WERI-Rb-1 (cell line): ENCODE measurements around the gene LPCAT1.

Source experiments
- DNase-seq: peaks from one replicate; pipeline ENCODE4 v3.0.0-alpha.2; 2020
- H3K27ac ChIP-seq: fragments of 250-450 bp; sonication (Bioruptor Pico); 2 replicates; pipeline ENCODE4 v1.5.1; 2020; ENCODE audit warnings: mild to moderate bottlenecking, moderate library complexity
- H3K27me3 ChIP-seq: fragments of 250-450 bp; sonication (Bioruptor Pico); 2 replicates; pipeline ENCODE4 v1.5.1; 2021; ENCODE audit warnings: mild to moderate bottlenecking, low read depth, moderate library complexity; ENCODE audit not compliant: insufficient read depth, severe bottlenecking
- H3K36me3 ChIP-seq: fragments of 250-450 bp; sonication (Bioruptor Pico); 2 replicates; pipeline ENCODE4 v1.5.1; 2020; ENCODE audit warnings: mild to moderate bottlenecking, moderate library complexity
- H3K4me3 ChIP-seq: 2 replicates; pipeline ENCODE4 v1.5.1; 2011; ENCODE audit warnings: low read depth, mild to moderate bottlenecking, control low read depth, low read length
- H3K9me3 ChIP-seq: fragments of 250-450 bp; sonication (Bioruptor Pico); 2 replicates; pipeline ENCODE4 v1.5.1; 2021; ENCODE audit warnings: mild to moderate bottlenecking, moderate library complexity; ENCODE audit not compliant: severe bottlenecking
- TF ChIP-seq, protein P1 (sequence below): IDR thresholded peaks from 2 replicates; pipeline ENCODE4 v1.5.1; 2011; ENCODE audit warnings: low read depth, mild to moderate bottlenecking, control low read depth, inconsistent platforms, low read length

The LPCAT1 gene

GRCh38 chr5:1487079-1487764, 36.5 kb downstream of the LPCAT1 start:
- Histone ChIP-seq H3K36me3 (peaks cover 74% of the 10 kb centered on the region), H3K4me3 (no peak overlapping the region), H3K27me3 (no peaks in the 10 kb centered on the region), H3K9me3 (no peaks in the 10 kb centered on the region), H3K27ac (no peak overlapping the region)
- TF ChIP-seq, protein P1, sequence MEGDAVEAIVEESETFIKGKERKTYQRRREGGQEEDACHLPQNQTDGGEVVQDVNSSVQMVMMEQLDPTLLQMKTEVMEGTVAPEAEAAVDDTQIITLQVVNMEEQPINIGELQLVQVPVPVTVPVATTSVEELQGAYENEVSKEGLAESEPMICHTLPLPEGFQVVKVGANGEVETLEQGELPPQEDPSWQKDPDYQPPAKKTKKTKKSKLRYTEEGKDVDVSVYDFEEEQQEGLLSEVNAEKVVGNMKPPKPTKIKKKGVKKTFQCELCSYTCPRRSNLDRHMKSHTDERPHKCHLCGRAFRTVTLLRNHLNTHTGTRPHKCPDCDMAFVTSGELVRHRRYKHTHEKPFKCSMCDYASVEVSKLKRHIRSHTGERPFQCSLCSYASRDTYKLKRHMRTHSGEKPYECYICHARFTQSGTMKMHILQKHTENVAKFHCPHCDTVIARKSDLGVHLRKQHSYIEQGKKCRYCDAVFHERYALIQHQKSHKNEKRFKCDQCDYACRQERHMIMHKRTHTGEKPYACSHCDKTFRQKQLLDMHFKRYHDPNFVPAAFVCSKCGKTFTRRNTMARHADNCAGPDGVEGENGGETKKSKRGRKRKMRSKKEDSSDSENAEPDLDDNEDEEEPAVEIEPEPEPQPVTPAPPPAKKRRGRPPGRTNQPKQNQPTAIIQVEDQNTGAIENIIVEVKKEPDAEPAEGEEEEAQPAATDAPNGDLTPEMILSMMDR, result no peak
- no peak for DNase-seq

DNA sequence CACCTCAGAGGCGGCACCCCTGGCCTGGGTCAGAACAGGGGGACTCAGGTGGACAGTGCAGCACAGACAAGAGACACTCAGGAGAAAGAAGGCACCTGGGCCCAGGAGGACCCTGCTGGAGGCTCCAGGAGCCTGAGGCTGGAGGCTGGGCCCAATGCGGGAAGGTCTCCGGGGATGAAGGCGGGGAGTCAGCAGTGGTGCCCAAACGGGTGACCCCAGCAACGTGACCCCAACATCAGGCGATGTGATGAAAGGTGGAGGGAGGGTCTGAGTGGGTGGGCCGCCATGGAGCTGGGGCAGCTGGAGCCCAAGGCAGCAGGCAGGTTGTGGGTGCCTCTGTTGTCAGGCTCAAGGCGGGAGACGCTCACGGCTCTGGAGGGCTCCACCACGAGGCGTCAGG, 37.5 kb downstream of the LPCAT1 start:
- Histone ChIP-seq H3K27ac (no peak overlapping the region), H3K27me3 (no peaks in the 10 kb centered on the region), H3K4me3 (no peak overlapping the region), H3K36me3 (peaks cover 73% of the 10 kb centered on the region), H3K9me3 (no peaks in the 10 kb centered on the region)
- TF ChIP-seq, protein P1, result no peak
- DNase-seq, result no peak

DNA sequence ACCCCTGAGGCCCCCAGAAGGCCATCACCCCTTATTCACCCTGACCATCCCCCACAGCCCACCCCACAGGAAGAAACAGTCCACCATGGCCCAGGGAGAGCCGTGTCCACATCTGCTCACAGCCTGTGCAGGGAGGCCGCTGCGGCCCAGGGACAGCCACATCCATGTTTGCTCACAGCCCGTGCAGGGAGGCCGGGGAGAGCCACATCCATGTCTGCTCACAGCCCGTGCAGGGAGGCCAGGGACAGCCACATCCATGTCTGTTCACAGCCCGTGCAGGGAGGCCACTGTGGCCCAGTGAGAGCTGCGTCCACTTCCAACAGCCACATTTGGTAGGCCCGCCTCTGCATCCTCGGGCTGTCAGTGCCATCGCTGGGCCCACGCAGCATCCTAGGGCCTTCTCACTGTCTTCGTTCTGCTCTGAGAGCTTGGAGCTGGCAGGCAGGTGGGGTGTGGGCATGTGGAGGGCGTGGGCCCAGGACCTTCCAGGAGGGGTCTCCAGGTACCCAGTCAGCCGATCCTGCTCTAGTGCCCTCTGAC, 38.1 kb downstream of the LPCAT1 start:
- Histone ChIP-seq H3K27ac (no peak overlapping the region), H3K27me3 (no peaks in the 10 kb centered on the region), H3K36me3 (peaks cover 66% of the 10 kb centered on the region), H3K4me3 (no peak overlapping the region), H3K9me3 (no peaks in the 10 kb centered on the region)
- no peak for DNase-seq
- TF ChIP-seq, protein P1, result no peak

DNA sequence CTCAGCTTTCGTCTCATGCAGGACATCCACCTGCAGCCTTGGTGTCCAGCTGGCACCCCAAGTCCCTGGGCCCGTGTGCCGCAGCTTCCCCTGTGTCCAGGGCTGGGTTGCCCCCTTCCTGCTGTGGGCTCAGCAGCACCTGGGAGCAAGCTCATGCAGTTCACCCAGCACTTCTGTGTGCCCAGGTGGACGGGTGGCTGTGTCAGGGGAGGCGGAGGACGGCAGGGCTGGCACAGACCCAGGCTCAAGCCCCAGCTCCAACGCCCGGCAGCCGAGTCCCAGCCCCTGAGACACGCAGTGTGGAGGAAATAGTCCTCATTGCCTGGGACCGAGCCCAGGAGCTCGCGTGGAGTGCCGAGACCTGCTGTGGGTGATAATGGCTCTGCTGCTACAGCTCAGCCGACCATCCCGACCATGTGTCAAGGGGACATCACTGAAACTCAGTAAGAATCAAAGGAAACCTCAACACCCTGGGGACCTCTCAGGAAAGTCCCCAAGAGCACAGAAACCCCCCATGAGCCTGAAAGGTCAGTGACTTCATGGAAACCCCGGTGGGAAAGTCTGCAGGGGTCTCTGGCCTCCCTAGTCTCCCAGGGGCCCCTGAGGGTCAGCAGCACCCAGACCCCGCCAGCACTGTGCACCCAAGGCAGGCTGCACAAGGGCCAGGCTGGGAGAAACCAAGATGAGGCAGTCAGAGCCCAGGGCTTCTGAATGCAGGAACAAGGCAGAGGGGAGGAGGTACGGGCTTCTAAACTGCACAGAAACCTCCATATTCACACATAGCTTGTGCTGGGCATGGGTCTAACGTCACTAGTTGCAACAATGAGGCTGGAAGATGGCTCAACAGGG, 38.8 kb downstream of the LPCAT1 start:
- Histone ChIP-seq H3K36me3 (peaks cover 59% of the 10 kb centered on the region), H3K4me3 (no peak overlapping the region), H3K27me3 (no peaks in the 10 kb centered on the region), H3K9me3 (no peaks in the 10 kb centered on the region), H3K27ac (no peak overlapping the region)
- DNase-seq, result no peak
- TF ChIP-seq, protein P1, result no peak

- H3K27me3 ChIP-seq, result no peaks in the 10 kb centered on the region
- TF ChIP-seq, protein P1, result no peak
- H3K4me3 ChIP-seq, result no peak overlapping the region
- peaks cover 57% of the 10 kb centered on the region for H3K36me3 ChIP-seq
- H3K27ac ChIP-seq, result 0 out of 2 replicates have a peak overlapping the region, but pooled peaks have one; percentile 15
- DNase-seq, result no peak
- no peaks in the 10 kb centered on the region for H3K9me3 ChIP-seq
Observed at GRCh38 chr5:1483856-1484729, 39.7 kb downstream of the LPCAT1 start.
